ENCODE results near the gene HSD17B13.
"Not testable (repeated sequence)": the region's sequence is repeated elsewhere in the genome, so short reads cannot be mapped to it uniquely, and the experiment has no call there.

Gene HSD17B13

DNA sequence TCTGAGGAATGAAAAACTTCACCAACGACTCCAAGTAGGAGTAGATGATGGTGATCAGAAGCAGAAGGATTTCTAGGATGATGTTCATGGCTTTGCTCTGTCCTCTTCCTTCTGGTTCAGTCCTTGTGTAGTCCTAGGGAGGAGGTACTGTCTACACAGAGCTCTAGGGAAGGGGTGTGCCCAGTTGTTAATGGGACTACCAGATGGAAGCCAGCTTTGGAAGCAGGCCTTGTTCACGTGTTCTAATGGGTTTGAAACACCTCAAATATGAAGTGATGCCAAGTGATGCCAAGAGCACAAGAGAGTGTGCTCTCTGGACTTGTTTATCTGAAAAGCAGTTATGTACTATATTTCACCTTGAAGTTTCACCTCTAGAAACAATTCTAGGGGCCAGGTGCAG lies at the start of gene HSD17B13:
HSD17B13 (minus strand) TSS at position 129 of the 400 bp plus-strand sequence; CDS start at position 88, 41 bp downstream.
- DNase-seq (ENCODE audit: low read depth in 3 of 3, low spot score in 1 of 3) = no peak

- DNase-seq (ENCODE audit: low read depth in 3 of 3, low spot score in 1 of 3) = no peak
Measured at GRCh38 chr4:87370068-87370467, 47.4 kb upstream of the HSD17B13 start.

DNA sequence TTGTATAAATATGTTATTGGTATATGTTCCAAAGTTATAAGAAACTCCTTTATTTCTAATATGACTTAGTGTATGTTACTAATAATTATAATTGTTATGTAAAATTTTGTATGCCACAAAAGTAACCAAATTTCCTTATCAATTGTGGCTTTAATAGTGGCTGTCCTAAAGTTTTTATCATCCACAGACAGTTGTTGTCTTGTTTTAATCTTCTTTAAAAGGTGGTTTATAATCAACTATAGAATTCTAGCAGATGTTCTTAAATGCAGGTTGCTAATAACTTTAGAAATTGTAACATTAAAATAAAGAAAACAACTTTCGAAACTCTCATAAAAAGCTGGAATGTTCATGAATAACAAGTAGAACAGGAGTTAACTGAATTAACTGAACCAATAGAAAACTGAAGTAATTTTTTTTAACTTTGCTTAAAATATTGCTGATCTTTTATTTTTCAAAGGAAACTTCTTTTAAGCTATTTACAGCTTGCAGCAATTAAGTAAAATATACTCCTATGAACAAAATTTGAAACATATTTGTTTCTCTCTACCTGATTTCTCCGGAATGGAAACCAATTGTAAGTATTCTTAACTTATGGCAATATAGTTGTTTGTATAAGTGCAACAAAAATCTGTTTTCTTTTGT lies 44.0 kb upstream of the HSD17B13 start:
- no peak for DNase-seq (ENCODE audit: low read depth in 3 of 3, low spot score in 1 of 3)

- no peak for DNase-seq (ENCODE audit: low read depth in 3 of 3, low spot score in 1 of 3)
Measured at GRCh38 chr4:87365348-87365747, 42.7 kb upstream of the HSD17B13 start.

- no peak for DNase-seq (ENCODE audit: low read depth in 3 of 3, low spot score in 1 of 3)
Measured at GRCh38 chr4:87363552-87363951, 40.9 kb upstream of the HSD17B13 start.

GRCh38 chr4:87360338-87360935 lies 37.8 kb upstream of the HSD17B13 start:
- no peak for DNase-seq (ENCODE audit: low read depth in 3 of 3, low spot score in 1 of 3)

- no peak for DNase-seq (ENCODE audit: low read depth in 3 of 3, low spot score in 1 of 3)
Measured at GRCh38 chr4:87359258-87359657, 36.6 kb upstream of the HSD17B13 start.

DNA sequence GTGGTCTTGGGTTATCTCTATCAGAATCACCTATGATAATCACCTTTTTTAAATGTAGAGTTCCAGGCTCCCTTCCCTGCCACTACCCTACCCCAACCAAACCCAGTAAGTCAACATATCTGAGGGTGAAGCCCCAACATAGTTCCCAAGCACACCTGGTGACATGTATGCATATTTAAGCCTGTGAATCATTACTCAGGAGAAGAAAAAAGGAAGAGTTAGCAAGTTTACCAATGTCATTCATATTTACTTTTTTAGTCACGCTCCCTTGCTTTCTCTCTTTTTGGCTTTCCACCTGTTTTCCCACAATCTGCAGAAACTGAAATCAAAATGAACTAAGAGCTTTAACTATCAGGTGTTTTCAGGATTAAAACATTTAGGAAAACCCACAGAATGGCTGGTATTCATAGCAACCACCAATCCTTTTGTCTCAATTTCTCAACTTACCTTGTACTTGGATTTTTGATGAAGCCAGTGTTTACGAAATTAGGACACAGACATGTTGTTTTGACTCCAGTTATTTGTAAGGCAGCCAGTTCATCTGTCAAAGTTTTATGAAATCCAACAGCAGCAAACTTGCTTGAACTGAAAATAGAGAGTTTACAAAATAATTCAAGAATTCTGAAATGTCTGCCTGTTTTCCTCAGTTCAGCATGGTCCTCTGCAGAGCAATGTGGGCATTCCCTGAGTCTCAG lies 34.3 kb upstream of the HSD17B13 start:
- no peak for DNase-seq (ENCODE audit: low read depth in 3 of 3, low spot score in 1 of 3)

GRCh38 chr4:87354168-87355102 lies 31.8 kb upstream of the HSD17B13 start:
- DNase-seq (ENCODE audit: low read depth in 3 of 3, low spot score in 1 of 3) = no peak

DNA sequence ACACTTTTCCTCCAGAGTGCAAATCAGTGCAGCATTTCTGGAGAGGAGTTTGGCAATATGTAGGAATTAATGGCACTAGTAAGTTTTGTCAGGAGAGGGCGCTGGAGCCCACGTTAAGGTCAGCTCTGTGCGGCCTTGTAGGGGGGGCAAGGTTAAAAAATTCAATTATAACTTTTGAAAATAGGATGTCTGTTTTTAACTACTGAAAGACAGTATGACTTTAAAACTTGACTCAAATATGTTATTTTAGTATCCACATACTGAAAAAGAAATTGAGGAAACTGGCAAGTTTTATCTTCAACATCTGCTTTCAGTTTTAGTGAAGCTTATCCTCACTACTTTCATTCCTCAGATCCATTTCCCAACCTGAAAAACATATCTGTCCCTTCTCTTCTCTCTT lies 30.9 kb upstream of the HSD17B13 start:
- DNase-seq (ENCODE audit: low read depth in 3 of 3, low spot score in 1 of 3) = peak in 2 of 3 donors; percentile 1 to 4

DNA sequence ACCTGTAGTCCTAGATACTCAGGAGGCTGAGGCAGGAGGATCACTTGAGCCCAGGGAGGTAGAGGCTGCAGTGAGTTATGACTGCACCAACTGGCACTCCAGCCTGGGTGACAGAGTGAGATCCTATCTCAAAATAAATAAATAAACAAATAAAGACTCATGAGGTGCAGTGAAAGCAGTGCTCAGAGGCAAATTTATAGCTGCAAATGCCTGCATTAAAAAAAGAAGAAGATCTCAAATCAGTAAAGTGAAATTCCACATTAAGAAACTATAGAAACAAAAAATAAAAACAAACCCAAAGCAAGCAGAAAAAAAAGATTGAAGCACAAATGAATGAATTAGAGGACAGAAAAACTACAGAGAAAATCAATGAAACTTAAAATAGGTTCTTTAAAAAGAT lies 22.5 kb upstream of the HSD17B13 start:
- no peak for DNase-seq (ENCODE audit: low read depth in 3 of 3, low spot score in 1 of 3)

DNA sequence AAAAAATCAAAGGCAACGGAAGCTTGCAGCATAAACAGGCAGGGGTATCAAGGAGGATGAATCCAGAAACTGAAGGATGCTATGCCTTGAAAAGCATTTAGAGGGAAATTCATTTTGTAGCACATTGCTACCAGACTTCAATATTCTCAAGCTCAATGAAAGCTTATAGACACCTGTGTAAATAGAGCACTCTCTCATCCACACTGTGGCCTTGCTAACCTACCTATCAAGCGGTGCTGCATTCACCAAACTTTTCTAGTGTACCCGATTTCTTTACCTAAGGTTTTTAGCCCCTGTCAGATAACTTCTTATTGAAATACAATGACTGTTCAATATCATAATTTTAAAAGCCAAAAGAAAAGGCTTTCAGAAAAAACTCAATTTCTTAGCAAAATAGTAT lies 20.2 kb upstream of the HSD17B13 start:
- no peak for DNase-seq (ENCODE audit: low read depth in 3 of 3, low spot score in 1 of 3)

DNA sequence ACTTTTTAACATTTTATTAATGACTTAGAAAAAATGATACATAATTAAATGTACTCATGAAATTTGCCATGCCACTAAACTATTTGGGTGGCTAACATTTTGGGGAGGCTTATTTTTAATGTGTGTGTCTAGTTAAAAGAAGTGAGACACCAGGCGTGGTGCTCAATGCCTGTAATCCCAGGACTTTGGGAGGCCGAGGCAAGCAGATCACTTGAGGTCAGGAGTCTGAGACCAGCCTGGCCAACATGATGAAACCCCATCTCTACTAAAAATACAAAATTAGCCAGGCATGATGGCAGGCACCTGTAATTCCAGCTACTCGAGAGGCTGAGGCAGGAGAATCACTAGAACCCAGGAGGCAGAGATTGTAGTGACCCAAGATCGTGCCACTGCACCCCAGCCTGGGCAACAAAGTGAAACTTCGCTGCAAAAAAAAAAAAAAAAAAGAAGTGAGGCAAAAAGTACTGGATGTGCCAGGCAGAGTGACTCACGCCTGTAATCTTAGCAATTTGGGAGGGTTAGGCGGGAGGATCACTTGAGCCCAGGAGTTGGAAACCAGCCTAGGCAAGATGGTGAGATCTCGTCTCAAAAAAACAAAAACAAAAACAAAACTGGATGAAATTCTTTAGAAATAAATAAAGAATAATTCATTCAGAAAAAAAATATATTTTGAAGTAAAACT lies 19.4 kb upstream of the HSD17B13 start:
- not testable (repeated sequence) for DNase-seq (ENCODE audit: low read depth in 3 of 3, low spot score in 1 of 3)

GRCh38 chr4:87339440-87339839 lies 16.8 kb upstream of the HSD17B13 start:
- no peak for DNase-seq (ENCODE audit: low read depth in 3 of 3, low spot score in 1 of 3)

DNA sequence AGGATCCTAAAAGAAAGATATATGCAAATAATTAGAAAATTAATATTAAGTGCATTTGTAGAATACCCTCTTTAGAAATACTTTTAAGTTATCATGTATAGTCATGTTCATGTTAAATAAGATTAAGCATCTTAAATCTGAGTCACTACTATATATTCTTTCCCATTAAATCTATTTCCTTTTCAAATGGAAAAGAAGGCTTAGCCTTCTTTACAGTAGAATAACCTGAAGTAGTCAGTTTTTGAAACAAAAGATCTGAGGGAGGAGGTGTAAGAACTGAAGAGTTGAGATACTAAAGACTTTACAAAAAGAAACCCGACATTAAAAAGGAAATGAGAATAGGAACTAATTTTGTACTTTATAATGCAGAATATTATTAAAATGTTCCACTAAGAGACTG lies 14.7 kb upstream of the HSD17B13 start:
- no peak for DNase-seq (ENCODE audit: low read depth in 3 of 3, low spot score in 1 of 3)

- DNase-seq (ENCODE audit: low read depth in 3 of 3, low spot score in 1 of 3) = no peak
Measured at GRCh38 chr4:87333267-87333666, 10.6 kb upstream of the HSD17B13 start.

GRCh38 chr4:87330761-87331160 lies 8.1 kb upstream of the HSD17B13 start:
- no peak for DNase-seq (ENCODE audit: low read depth in 3 of 3, low spot score in 1 of 3)

DNA sequence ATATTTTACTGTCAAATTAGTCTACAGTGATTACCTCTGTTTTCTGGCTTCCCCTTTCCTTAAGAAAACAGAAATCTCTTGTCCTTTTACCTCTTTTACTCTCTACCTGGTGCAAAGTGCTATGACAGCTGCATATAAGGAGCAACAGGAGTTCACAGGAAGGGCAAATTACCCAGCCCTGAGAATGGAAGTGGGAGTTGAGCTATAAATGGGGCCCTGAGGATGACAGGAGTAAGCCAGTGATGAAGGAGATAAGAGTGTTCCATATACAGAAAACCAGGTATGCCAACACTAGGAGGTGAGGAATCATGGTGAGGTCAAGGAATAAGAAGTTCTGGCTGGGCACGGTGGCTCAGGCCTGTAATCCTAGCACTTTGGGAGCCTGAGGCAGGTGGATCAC lies 4.5 kb upstream of the HSD17B13 start:
- no peak for DNase-seq (ENCODE audit: low read depth in 3 of 3, low spot score in 1 of 3)

- DNase-seq (ENCODE audit: low read depth in 3 of 3, low spot score in 1 of 3) = no peak
Measured at GRCh38 chr4:87326460-87326859, 3.8 kb upstream of the HSD17B13 start.

- no peak for DNase-seq (ENCODE audit: low read depth in 3 of 3, low spot score in 1 of 3)
Measured at GRCh38 chr4:87321888-87322287, 794 bp downstream of the HSD17B13 start.

GRCh38 chr4:87317527-87317926 lies 5.2 kb downstream of the HSD17B13 start:
- DNase-seq (ENCODE audit: low read depth in 3 of 3, low spot score in 1 of 3) = no peak

All from stimulated activated CD4-positive, alpha-beta T cell treated with anti-CD3 and anti-CD28 coated beads, TNF-alpha, amount 100 ng/mL, for 1 hour (primary cell).